ENCODE measurements around the gene SLC10A7.

- TF ChIP-seq EZH2 (IDR thresholded peaks at IDR 0.05; ENCODE audit: borderline replicate concordance): no peak
- TF ChIP-seq EZH2phosphoT487 (IDR thresholded peaks at IDR 0.05; ENCODE audit: low read depth, severe bottlenecking, unreplicated experiment): no peak
Measured at GRCh38 chr4:146370841-146371240, 150.9 kb downstream of the SLC10A7 start.
